Stimulated activated naive CD8-positive, alpha-beta T cell treated with anti-CD3 and anti-CD28 coated beads, Interleukin-15, Interleukin-2, amounts not matched to agents 100 ng/mL and 50 ng/mL, for 24 hours (primary cell): ENCODE results near the gene TMED10.

Experiments used
- H3K27ac Mint-ChIP-seq: one replicate; pipeline ENCODE4 v1.8.0; 2021; ENCODE audit warnings: mild to moderate bottlenecking, mixed read lengths
- H3K27me3 Mint-ChIP-seq: one replicate; pipeline ENCODE4 v1.8.0; 2021; ENCODE audit warnings: mixed read lengths
- H3K36me3 Mint-ChIP-seq: one replicate; pipeline ENCODE4 v1.8.0; 2021; ENCODE audit warnings: low read depth, mixed read lengths
- H3K4me1 Mint-ChIP-seq: one replicate; pipeline ENCODE4 v1.8.0; 2021; ENCODE audit warnings: low read depth, mixed read lengths
- H3K4me3 Mint-ChIP-seq: one replicate; pipeline ENCODE4 v1.8.0; 2021; ENCODE audit warnings: mild to moderate bottlenecking, mixed read lengths
- H3K9me3 Mint-ChIP-seq: one replicate; pipeline ENCODE4 v1.8.0; 2021; ENCODE audit warnings: mixed read lengths

TMED10 gene

DNA sequence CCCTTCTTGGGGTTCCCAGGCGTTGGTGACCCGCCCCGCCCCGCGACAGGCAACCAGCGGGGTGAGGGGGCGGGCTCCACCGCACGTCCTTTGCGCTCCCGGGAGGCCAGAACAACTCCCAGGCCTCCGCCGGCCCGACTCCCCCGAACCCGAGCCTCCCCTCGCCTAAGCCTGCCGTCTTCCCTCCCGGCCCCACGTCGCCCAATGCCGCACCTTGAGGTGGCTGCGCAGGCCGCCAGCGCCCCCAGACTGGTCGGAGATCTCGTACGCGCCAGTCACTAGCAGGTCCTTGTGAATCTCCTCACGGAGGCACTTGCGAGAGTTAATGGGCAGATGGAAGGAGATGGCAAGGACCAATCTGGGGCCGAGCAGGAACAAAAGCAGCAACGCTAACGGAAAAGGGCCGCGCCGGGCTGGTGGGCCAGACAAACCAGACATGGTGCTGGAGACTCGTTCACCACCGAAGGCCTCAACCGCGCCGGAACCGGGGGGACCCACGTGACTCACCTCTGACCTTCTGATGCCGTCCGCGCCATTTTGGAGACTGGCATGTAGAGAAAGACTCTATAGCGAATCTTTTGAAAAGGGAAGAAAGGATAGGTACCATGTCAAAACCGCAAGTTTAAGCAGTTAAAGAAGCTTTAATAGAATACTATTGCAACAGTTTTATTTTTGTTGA, at the start of gene TMED10:
Gene TMED10 (minus strand): TSS at position 471 of the 679 bp plus-strand sequence. CDS start 33 bp downstream, at position 438.
- H3K9me3 Mint-ChIP-seq, result no peaks in the 10 kb centered on the region
- peak within 1 kb of the TSS; percentile 94 for H3K27ac Mint-ChIP-seq
- H3K4me1 Mint-ChIP-seq, result peaks cover 51% of the 10 kb centered on the region
- H3K4me3 Mint-ChIP-seq, result peak within 1 kb of the TSS; percentile 96
- peaks cover 10% of the 10 kb centered on the region for H3K36me3 Mint-ChIP-seq
- no peaks in the 10 kb centered on the region for H3K27me3 Mint-ChIP-seq

DNA sequence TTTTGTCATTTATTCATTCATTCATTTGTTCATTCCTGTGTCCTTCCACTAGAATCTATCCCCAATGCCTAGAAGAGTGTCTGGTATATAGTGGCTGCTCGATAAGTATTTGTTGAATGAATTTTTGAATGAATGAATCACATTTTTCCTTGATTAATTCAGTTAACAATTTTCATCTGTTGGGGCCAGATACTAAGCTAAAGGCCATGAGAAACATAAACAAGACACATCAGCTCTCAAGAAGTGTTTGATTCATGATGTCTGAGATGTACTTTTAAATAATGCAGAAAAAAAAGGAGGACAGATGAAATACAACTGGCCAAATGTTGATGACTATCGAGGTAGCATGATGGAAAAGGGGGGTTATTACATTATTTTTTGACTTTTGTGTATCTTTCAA, 48.1 kb upstream of the TMED10 start:
- H3K27me3 Mint-ChIP-seq, result no peaks in the 10 kb centered on the region
- H3K27ac Mint-ChIP-seq, result peak overlapping the region; percentile 19
- no peaks in the 10 kb centered on the region for H3K9me3 Mint-ChIP-seq
- peaks cover 45% of the 10 kb centered on the region for H3K4me1 Mint-ChIP-seq
- no peaks in the 10 kb centered on the region for H3K36me3 Mint-ChIP-seq
- no peak overlapping the region for H3K4me3 Mint-ChIP-seq

DNA sequence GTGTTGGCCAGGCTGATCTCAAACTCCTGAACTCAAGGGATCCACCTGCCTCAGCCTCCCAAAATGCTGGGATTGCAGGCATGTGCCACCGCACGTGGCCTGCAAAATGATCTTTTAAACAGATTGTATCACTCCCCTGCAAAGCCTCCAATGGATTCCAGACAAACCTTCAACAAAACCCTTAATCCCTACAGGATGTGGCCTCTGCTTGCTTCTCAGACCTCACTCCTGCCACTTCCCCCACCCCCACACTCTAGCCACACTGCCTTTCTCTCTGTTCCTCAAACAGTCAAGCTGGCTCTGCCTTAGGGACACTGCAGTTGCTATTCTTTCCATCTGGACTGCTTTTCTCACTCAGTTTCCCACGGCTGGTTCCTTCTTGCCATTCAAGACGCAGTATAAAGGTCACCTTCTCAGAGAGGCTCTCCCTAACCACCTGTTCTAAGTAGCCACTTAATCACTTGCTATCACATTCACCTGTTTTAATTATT, 47.3 kb upstream of the TMED10 start:
- H3K4me3 Mint-ChIP-seq, result no peak overlapping the region
- peak overlapping the region; percentile 13 for H3K27ac Mint-ChIP-seq
- peaks cover 37% of the 10 kb centered on the region for H3K4me1 Mint-ChIP-seq
- H3K9me3 Mint-ChIP-seq, result no peaks in the 10 kb centered on the region
- no peaks in the 10 kb centered on the region for H3K27me3 Mint-ChIP-seq
- no peaks in the 10 kb centered on the region for H3K36me3 Mint-ChIP-seq

DNA sequence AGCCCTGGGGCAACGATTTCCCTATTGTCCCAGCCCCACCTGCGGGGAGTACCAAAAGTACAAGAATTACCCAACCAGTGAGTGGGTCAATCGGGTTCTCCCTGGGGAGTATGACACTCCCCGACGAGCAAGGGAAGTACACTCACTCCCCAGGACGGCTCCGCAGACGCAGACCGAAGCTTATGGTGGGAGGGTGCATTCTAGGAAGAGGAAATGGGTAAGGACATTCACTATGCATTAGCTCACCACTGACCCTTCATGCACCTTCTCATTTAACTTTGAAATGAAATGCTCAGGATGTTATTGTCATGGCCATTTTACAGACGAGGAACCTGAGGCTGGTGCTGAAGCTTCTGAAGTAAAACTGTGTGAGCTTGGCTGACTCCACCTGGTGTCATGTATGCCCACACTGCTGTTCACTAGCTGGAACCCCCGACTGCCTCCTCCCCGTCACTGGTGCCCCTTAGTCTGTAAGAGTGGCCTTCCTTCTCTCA, 45.8 kb upstream of the TMED10 start:
- Mint-ChIP-seq H3K27ac (no peak overlapping the region), H3K4me1 (peaks cover 25% of the 10 kb centered on the region), H3K36me3 (no peaks in the 10 kb centered on the region), H3K4me3 (no peak overlapping the region), H3K9me3 (no peaks in the 10 kb centered on the region), H3K27me3 (no peaks in the 10 kb centered on the region)

DNA sequence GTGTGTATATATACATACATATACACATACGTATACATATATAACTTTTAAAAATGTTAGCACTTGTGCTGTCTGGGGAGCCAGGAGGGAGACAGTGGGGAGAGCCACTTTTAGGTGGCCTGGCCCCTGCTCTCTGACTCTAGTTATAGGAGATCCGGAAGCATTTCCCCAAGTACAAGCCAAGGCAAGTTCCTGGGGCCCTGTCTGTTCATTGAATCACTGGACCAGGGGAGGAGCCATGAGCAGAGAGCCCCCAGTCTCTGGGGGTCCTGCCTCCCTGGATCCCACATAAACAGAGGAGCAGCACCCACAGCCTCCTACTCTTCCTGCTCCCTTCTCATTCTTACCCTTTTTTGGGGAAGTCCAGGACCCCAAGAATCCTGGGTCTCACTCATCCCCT, 45.4 kb upstream of the TMED10 start:
- no peaks in the 10 kb centered on the region for H3K36me3 Mint-ChIP-seq
- peaks cover 20% of the 10 kb centered on the region for H3K4me1 Mint-ChIP-seq
- no peak overlapping the region for H3K4me3 Mint-ChIP-seq
- no peak overlapping the region for H3K27ac Mint-ChIP-seq
- no peaks in the 10 kb centered on the region for H3K27me3 Mint-ChIP-seq
- no peaks in the 10 kb centered on the region for H3K9me3 Mint-ChIP-seq

DNA sequence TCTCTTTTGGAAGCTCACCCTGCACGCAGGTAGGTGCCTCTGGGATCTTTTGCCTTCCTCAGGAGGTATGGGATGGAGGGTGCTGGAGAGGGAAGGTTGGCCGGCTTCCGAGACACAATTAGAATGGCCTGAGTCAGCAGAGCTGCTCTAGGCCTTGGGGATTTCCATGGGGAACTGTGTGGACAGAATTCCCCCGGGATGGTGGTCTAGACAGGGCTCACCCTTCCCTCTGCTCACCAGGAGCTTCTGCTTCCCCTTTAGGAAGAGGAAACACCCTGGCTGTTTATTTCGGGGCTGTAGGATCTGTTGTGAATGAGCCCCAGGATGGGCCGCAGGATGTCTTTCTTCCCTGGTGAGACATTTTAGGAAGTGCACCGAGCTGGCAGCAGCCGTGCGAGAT, 43.7 kb upstream of the TMED10 start:
- Mint-ChIP-seq H3K4me1 (peaks cover 27% of the 10 kb centered on the region), H3K27ac (no peak overlapping the region), H3K4me3 (no peak overlapping the region), H3K27me3 (no peaks in the 10 kb centered on the region), H3K36me3 (no peaks in the 10 kb centered on the region), H3K9me3 (no peaks in the 10 kb centered on the region)

DNA sequence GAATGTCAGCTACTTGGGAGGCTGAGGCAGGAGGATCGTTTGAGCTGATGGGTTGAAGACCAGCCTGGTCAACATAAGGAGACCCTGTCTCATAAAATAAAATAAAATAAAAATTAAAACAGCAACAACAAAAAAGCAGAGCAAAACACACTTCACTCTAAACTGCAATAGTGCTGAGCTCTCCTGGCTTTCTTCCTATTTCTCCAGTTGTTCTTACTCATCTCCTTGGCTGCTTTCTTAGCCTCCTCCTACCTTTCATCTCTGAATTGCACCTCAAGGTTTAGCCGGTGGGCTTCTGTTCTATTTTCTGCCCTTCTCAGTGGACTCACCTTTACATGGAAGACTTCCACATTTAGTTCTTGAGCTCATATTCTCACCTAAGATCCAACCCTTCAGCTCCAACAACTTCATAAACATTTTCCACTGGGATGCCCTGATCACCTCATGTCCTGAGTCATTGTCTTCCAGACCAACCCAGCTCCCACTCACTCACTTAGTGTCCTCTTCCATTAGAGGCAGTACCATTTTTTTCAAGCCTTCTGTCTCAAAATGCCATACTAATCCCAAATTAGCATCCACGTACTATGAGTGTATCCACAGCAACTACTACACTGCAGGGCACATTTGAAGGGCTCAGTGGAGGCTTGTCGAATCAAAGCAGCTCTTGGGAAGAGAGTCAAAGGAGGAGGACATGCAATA, 41.2 kb upstream of the TMED10 start:
- no peaks in the 10 kb centered on the region for H3K27me3 Mint-ChIP-seq
- no peak overlapping the region for H3K27ac Mint-ChIP-seq
- peaks cover 34% of the 10 kb centered on the region for H3K4me1 Mint-ChIP-seq
- no peaks in the 10 kb centered on the region for H3K9me3 Mint-ChIP-seq
- no peaks in the 10 kb centered on the region for H3K36me3 Mint-ChIP-seq
- H3K4me3 Mint-ChIP-seq, result no peak overlapping the region

DNA sequence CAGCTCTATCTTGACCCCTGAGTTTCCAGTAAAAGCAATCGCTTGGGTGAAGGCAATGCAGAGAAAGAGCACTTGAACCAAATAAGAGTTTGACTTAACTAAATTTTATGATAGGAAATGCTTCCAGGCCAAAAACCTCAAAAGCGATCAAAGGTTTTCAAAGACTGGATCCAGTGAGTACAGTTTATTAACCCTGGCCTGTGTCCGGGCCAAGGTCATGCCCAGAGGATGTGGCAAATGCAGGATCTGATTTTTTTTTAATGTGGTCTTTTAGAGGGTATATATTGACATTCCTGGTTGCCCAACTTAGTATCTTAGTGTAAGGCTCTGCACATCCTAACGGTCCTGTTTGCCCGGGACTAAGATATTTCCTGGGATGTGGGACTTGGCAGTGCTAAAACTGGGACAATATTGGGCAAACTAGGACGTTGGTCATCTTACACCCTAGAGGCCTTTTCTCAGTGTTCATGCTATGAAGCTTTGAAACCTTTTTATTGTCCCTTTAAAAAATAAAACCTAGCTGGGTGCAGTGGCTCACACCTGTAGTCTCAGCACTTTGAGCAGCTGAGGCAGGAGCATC, 40.1 kb upstream of the TMED10 start:
- peaks cover 31% of the 10 kb centered on the region for H3K4me1 Mint-ChIP-seq
- H3K36me3 Mint-ChIP-seq, result no peaks in the 10 kb centered on the region
- H3K27me3 Mint-ChIP-seq, result no peaks in the 10 kb centered on the region
- H3K27ac Mint-ChIP-seq, result no peak overlapping the region
- H3K9me3 Mint-ChIP-seq, result no peaks in the 10 kb centered on the region
- H3K4me3 Mint-ChIP-seq, result no peak overlapping the region

DNA sequence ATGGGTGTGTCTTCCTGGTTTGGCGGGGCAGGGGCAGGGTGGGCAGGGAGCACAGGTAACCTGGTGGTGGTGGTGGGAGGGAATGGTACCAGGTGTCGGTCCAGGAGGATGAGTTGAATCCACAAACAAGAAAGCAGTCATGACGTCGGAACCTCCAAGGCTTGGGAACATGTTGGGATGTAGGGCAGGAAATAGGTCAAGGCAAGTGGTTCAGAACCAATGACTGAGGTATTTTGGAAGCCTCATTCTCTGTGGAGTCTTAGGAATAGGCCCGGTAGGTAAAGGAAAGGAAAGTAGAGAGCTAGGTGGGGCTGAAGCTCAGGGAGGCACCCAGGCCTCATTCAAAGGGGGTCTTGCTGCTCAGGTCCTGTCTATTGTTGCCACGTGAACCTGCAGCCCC, 39.1 kb upstream of the TMED10 start:
- H3K27me3 Mint-ChIP-seq, result no peaks in the 10 kb centered on the region
- H3K4me3 Mint-ChIP-seq, result no peak overlapping the region
- H3K9me3 Mint-ChIP-seq, result no peaks in the 10 kb centered on the region
- H3K4me1 Mint-ChIP-seq, result peaks cover 31% of the 10 kb centered on the region
- H3K27ac Mint-ChIP-seq, result no peak overlapping the region
- H3K36me3 Mint-ChIP-seq, result no peaks in the 10 kb centered on the region

DNA sequence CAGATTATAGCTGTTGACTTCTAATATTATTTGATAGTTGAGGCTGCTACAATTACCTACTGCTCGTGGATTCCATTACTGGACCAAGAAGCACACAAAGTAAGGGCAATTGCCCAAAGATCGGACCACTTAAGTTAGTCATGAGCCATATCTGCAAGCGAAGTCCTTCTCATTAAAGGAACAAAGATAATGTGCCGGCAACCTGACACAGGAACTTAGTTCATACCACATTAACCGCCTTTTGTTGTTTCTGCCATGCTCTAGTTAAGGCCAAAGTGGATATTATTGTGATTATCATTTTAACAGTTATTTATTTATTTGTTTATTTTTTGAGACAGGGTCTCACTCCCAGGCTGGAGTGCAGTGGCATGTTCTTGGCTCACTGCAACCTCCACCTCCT, 38.1 kb upstream of the TMED10 start:
- H3K27me3 Mint-ChIP-seq, result no peaks in the 10 kb centered on the region
- peaks cover 28% of the 10 kb centered on the region for H3K4me1 Mint-ChIP-seq
- H3K36me3 Mint-ChIP-seq, result no peaks in the 10 kb centered on the region
- H3K27ac Mint-ChIP-seq, result no peak overlapping the region
- no peak overlapping the region for H3K4me3 Mint-ChIP-seq
- no peaks in the 10 kb centered on the region for H3K9me3 Mint-ChIP-seq

DNA sequence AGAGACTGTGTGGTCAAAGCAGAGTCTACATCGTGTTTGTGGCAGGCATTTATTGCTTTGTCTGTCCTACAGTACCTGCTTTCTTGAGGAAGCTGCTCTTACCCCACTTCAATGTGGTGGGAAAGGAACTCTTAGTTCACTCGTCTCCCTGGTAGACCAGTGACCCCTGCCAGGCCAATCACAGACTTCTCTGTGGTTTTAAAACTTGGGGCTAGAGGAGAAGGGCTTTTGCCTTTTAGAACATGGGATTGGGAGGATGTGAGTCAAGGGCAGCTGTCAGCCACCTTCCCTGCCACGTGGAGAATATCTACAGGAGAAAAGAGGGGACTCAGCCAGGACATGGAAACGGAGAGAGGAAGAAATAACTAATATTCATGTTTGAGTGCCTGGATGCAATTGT, 36.8 kb upstream of the TMED10 start:
- Mint-ChIP-seq H3K4me1 (peaks cover 28% of the 10 kb centered on the region), H3K36me3 (no peaks in the 10 kb centered on the region), H3K4me3 (no peak overlapping the region), H3K27ac (no peak overlapping the region), H3K9me3 (no peaks in the 10 kb centered on the region), H3K27me3 (no peaks in the 10 kb centered on the region)

DNA sequence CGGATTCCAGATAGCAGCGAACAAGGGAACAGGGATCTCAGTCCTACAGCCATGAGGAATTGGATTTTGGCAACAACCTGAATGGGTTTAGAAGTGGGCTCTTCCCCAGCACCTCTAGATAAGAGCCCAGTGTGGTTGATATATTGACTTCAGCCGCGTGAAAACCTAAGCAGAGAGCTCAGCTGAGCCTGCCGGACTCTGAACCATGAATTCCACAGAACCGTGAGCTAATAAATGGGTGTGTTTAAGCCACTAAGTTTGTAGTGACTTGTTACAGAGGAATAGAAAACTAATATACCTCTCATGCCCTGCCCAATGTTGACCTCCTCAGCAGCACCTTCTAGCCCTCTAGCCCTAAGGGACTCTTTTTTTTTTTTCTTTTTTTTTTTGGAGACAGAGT, 32.4 kb upstream of the TMED10 start:
- Mint-ChIP-seq H3K9me3 (no peaks in the 10 kb centered on the region), H3K27ac (no peak overlapping the region), H3K27me3 (no peaks in the 10 kb centered on the region)

DNA sequence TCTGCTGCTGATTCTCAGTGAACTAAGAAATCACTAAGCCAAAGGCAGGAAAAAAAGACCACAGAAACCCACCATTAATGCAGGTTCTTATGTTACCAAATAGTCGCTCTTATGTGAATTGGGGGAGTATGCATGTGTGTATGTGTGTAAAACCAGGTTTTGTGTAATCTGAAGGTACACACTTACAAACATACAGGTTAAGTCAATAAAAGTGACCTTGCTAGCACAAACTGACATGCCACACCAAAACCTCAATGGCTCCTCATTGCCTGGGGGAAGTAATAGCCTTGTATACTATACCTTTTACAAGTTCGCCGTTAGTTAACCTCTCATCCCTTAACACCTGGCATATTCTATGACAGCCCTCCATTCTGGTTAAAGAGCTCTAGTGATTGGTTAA, 29.8 kb upstream of the TMED10 start:
- no peaks in the 10 kb centered on the region for H3K36me3 Mint-ChIP-seq
- H3K4me1 Mint-ChIP-seq, result peaks cover 33% of the 10 kb centered on the region
- no peaks in the 10 kb centered on the region for H3K9me3 Mint-ChIP-seq
- peak overlapping the region; percentile 33 for H3K27ac Mint-ChIP-seq
- no peaks in the 10 kb centered on the region for H3K27me3 Mint-ChIP-seq
- H3K4me3 Mint-ChIP-seq, result no peak overlapping the region

More for the DNA sequence above, 32.4 kb upstream of the TMED10 start:
- Mint-ChIP-seq H3K4me3 (no peak overlapping the region), H3K4me1 (peaks cover 33% of the 10 kb centered on the region), H3K36me3 (no peaks in the 10 kb centered on the region)

DNA sequence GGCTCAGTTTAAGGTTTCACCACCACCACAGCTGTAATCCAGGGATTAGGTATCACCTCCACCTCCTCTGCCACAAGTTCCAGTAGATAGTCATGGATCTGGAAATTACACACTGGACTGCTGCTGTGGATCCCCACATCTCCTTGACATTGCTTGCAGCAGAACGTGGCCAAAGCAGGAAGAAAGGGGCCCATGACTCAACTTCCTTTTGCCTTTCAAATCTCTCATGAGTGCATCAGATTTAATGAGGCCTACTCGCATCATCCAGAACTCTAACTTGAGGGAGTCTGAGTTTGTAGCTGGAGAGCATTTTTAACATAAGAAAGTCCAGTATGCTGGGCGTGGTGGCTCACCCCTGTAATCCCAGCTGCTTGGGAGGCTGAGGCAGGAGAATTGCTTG, 29.2 kb upstream of the TMED10 start:
- H3K27ac Mint-ChIP-seq, result peak overlapping the region; percentile 32
- H3K4me1 Mint-ChIP-seq, result peaks cover 33% of the 10 kb centered on the region
- no peaks in the 10 kb centered on the region for H3K9me3 Mint-ChIP-seq
- H3K27me3 Mint-ChIP-seq, result no peaks in the 10 kb centered on the region
- no peaks in the 10 kb centered on the region for H3K36me3 Mint-ChIP-seq
- no peak overlapping the region for H3K4me3 Mint-ChIP-seq

DNA sequence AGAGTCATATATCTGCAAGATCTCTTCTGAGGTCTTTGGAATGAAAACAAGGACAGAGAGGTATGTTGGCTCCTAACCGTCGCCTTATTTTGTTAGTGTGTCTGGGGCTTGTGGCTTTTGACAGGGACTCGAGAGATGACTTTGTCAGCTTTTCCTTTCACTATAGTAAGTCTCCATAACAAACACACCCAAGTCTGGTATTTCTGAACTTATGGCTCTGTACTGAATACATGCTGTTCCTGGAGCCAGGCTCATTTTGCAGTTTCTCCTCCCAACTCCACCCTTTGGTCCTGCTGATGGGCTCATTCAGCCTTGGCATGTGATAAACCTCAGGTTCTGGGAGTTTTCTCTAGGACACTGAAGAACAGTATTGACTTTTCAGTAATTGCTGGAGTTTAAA, 27.7 kb upstream of the TMED10 start:
- no peak overlapping the region for H3K27ac Mint-ChIP-seq
- no peaks in the 10 kb centered on the region for H3K36me3 Mint-ChIP-seq
- H3K9me3 Mint-ChIP-seq, result no peaks in the 10 kb centered on the region
- no peak overlapping the region for H3K4me3 Mint-ChIP-seq
- H3K27me3 Mint-ChIP-seq, result no peaks in the 10 kb centered on the region
- H3K4me1 Mint-ChIP-seq, result peaks cover 33% of the 10 kb centered on the region
